ENCODE results near the gene BABAM2. TPM values are rescaled to one million over a fixed set of nuclear protein-coding genes. Genes with fewer than 3 reads are reported as not detected.

BABAM2 gene
- total and polyA plus RNA-seq, 9 of the 15 experiments (the other 6 are each of a cell fraction or from before 2014, with no cell fraction given), result 10.9 to 37.4 (median 25.6) TPM

- Histone ChIP-seq H3K9ac (ENCODE audit: insufficient read depth in 1 of 2, low read depth in 2 of 2, low read length in 2 of 2) (peak overlapping the region in 1 of 2 experiments; percentile 84; a peak in 1 of 4 replicates), H4K20me1 (replicated peaks; ENCODE audit: control insufficient read depth, insufficient read depth, low read length) (no peaks in the 10 kb centered on the region), H3K9me1 (ENCODE audit: control insufficient read depth, insufficient read depth, low read length) (no peaks in the 10 kb centered on the region), H3K4me1 (replicated peaks in 1 of 2; ENCODE audit: control insufficient read depth in 2 of 2, insufficient read depth in 2 of 2, low read length in 2 of 2) (peaks cover 6 to 10% of the 10 kb centered on the region in 2 experiments; a peak in 4 of 5 replicates), H2AFZ (ENCODE audit: low read depth, low read length) (peak overlapping the region; percentile 98), H3K79me2 (ENCODE audit: control insufficient read depth, insufficient read depth, low read length) (peaks cover 26% of the 10 kb centered on the region), H3K27ac (ENCODE audit: extremely low read depth, low read depth, low read length) (peak overlapping the region; percentile 93; the same call in 2 of the 3 replicates), H3K4me2 (ENCODE audit: insufficient read depth, low read length) (peak overlapping the region; percentile 96), H3K9me3 (replicated peaks; ENCODE audit: control insufficient read depth, insufficient read depth, low read depth, low read length) (no peaks in the 10 kb centered on the region), H3K36me3 (ENCODE audit: control insufficient read depth, insufficient read depth, low read length) (peaks cover 17% of the 10 kb centered on the region; the same call in 2 of the 3 replicates), H3K4me3 (peak overlapping the region; percentile 57), H3K27me3 (ENCODE audit: control insufficient read depth in 2 of 2, insufficient read depth in 2 of 2, low read length in 2 of 2) (no peaks in the 10 kb centered on the region)
- CTCF ChIA-PET (ENCODE audit: low intra/inter-chr PET ratio), result no interaction called here
- POLR2A ChIA-PET, result no interaction called here
- ATAC-seq (no peak), FAIRE-seq (peak; percentile 57), DNase-seq (ENCODE audit: extremely low read depth in 1 of 4, low spot score in 3 of 4) (peak in 1 of 4 experiments; percentile 11)
- BruUV-seq (replicated peaks), result no TSS peak
- WGBS (ENCODE audit: insufficient coverage, low coverage, missing lambda C conversion rate), result 71% methylated on average over 5 of the region's 5 CpGs
- TF ChIP-seq EZH2 (IDR thresholded peaks at IDR 0.05; ENCODE audit: borderline replicate concordance, low read depth, low read length) (no peak), ZFP91 (CRISPR knock-in tag; IDR thresholded peaks at IDR 0.05) (no peak), CXXC5 (CRISPR knock-in tag; IDR thresholded peaks at IDR 0.05) (no peak), RBM34 (IDR thresholded peaks at IDR 0.05; ENCODE audit: borderline replicate concordance, insufficient read depth, low read length) (no peak), ZNF77 (CRISPR knock-in tag; IDR thresholded peaks at IDR 0.05) (no peak), STAT5A (IDR thresholded peaks at IDR 0.05; ENCODE audit: borderline replicate concordance, low read length) (no peak), ZNF282 (CRISPR knock-in tag; IDR thresholded peaks at IDR 0.05) (no peak), HNRNPLL (IDR thresholded peaks at IDR 0.05; ENCODE audit: low read depth, low read length, poor library complexity, severe bottlenecking) (no peak), ELK1 (CRISPR knock-in tag; IDR thresholded peaks at IDR 0.05) (no peak)
- in situ Hi-C loops (cut with MboI) (no loop called here), intact Hi-C loops (cut with micrococcal nuclease) (loop anchor here (10.0 kb wide), 2 partner anchors 137 to 503 kb away; partner anchors contain the start of gene FOSL2)
Observed at GRCh38 chr2:27891673-27892105, 1.2 kb downstream of the BABAM2 start.
